ENCODE measurements around the gene CIAO1. TPM values are rescaled to one million over a fixed set of nuclear protein-coding genes. Genes with fewer than 3 reads are reported as not detected.
"Not testable (repeated sequence)": the region's sequence is repeated elsewhere in the genome, so short reads cannot be mapped to it uniquely, and the experiment has no call there.

CIAO1 gene
- total RNA-seq, 1 donor from 2014 or later: 69.3 TPM

GRCh38 chr2:96250188-96250587 is 15.8 kb upstream of the CIAO1 start:
- DNase-seq (ENCODE audit: low spot score): no peak

GRCh38 chr2:96251721-96252292 is 14.2 kb upstream of the CIAO1 start:
- DNase-seq (ENCODE audit: low spot score): peak; percentile 34

GRCh38 chr2:96252526-96252925 is 13.5 kb upstream of the CIAO1 start:
- DNase-seq (ENCODE audit: low spot score): no peak

- DNase-seq (ENCODE audit: low spot score): no peak
Observed at GRCh38 chr2:96253006-96253405, 13.0 kb upstream of the CIAO1 start.

- no peak for DNase-seq (ENCODE audit: low spot score)
Observed at GRCh38 chr2:96254571-96254970, 11.5 kb upstream of the CIAO1 start.

- no peak for DNase-seq (ENCODE audit: low spot score)
Observed at GRCh38 chr2:96256611-96257113, 9.4 kb upstream of the CIAO1 start.

GRCh38 chr2:96257744-96258143 is 8.3 kb upstream of the CIAO1 start:
- not testable (repeated sequence) for DNase-seq (ENCODE audit: low spot score)

- DNase-seq (ENCODE audit: low spot score): no peak
Observed at GRCh38 chr2:96258166-96259022, 7.6 kb upstream of the CIAO1 start.

- DNase-seq (ENCODE audit: low spot score): peak; percentile 59
Observed at GRCh38 chr2:96259497-96259921, 6.5 kb upstream of the CIAO1 start.

- peak; percentile 77 for DNase-seq (ENCODE audit: low spot score)
Observed at GRCh38 chr2:96260387-96261260, 5.4 kb upstream of the CIAO1 start.

- DNase-seq (ENCODE audit: low spot score): no peak
Observed at GRCh38 chr2:96261328-96262003, 4.6 kb upstream of the CIAO1 start.

GRCh38 chr2:96262306-96262705 is 3.7 kb upstream of the CIAO1 start:
- DNase-seq (ENCODE audit: low spot score): no peak

GRCh38 chr2:96264086-96264485 is 1.9 kb upstream of the CIAO1 start:
- DNase-seq (ENCODE audit: low spot score): no peak

GRCh38 chr2:96264656-96265348 is 1.2 kb upstream of the CIAO1 start:
- no peak for DNase-seq (ENCODE audit: low spot score)

- no peak for DNase-seq (ENCODE audit: low spot score)
Observed at GRCh38 chr2:96265349-96265839, 631 bp upstream of the CIAO1 start.

GRCh38 chr2:96267159-96267971 is 1.3 kb downstream of the CIAO1 start:
- DNase-seq (ENCODE audit: low spot score): no peak

GRCh38 chr2:96271995-96272394 is 6.0 kb downstream of the CIAO1 start:
- DNase-seq (ENCODE audit: low spot score): no peak

GRCh38 chr2:96273763-96274162 is 7.7 kb downstream of the CIAO1 start:
- no peak for DNase-seq (ENCODE audit: low spot score)

- no peak for DNase-seq (ENCODE audit: low spot score)
Observed at GRCh38 chr2:96274355-96275056, 8.5 kb downstream of the CIAO1 start.
